HG02970 (cell line): ENCODE data around the gene EFNA5.

Experiments used
- ATAC-seq: cut with Tn5 transposase; IDR thresholded peaks from one replicate; pipeline ENCODE4 v1.9.1; 2021; ENCODE audit warnings: mild to moderate bottlenecking, moderate library complexity, moderate number of reproducible peaks; ENCODE audit not compliant: unreplicated experiment, low FRiP score

EFNA5 gene

DNA sequence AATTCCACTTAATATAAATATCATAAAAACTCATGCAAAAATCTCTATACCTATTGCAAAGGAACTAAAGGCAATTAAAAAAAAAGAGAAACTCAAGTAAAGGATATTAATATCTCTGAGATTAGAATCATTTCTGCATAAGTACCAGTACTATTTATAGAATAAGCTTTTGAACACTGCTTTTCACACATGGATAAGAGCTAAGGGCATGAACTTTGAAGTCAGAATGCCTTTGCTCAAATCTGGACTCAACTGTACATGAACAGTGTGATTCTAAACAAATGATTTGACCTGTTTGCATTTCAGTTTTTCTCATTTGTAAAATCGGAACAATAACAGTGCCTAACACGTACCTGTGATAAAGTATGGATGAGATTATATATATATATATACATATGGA lies 255.9 kb downstream of the EFNA5 start:
- ATAC-seq, result no peak

DNA sequence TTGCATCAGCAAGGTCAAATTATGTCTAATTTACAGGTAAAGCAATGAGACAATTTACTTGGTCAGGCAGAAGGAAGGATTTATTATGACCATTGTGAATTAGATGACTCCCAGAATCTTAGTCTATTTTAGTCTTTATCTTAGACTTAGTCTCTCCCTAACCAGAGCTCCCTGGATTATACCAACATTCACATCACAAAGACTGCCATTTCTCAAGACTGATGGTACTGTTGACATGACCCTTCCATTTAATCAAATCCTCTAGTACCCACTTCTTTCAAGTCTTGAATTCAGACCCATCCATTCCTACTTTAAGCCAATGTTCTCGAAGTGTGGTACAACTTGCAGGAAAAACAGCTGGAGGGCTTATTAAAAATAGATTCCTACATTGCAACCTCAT lies 257.0 kb downstream of the EFNA5 start:
- no peak for ATAC-seq

DNA sequence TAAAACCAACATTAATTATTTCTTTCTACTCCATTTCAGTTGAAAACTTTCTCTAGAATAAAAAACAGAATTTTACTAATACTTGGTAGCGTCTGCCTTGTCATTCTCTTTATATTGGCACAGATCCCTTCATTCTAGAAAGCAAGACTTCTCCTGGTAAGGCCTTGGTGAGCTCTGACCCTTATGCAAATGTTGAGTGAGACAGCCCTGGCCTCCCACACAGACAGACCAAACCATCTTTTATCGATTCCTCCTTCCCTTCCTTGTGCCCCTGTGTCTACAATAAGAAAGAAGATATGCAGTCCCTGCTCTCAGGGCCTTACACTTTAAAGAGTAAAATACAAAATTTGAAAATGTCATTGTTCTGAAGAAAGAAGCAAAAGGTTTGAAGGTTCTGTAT lies 262.2 kb downstream of the EFNA5 start:
- no peak for ATAC-seq

DNA sequence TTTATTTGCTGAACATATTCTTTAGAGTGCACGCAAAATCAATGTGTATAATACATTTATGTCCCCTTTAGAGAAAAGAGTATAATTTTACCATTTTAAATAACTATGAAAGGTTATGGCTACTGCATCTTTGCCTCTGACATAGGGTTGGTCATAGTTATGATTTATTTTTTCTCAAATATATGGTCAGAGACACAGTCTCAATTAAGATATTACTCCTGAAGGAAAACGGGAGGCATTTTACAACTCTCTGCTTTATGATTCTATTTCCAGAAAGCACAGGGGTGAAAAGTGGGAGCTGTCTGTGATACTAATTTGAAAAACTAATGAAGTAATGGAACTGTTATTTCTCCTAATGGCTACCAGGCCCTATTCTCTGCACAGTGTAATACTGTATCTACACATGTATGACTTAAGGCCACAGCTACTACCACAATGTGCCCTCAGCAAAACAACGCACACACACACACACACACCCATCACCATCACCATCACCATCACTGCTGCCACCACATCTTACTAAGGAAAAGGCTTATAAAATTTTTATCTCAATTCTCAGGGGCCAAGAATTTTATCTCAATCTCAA lies 262.9 kb downstream of the EFNA5 start:
- ATAC-seq, result no peak

DNA sequence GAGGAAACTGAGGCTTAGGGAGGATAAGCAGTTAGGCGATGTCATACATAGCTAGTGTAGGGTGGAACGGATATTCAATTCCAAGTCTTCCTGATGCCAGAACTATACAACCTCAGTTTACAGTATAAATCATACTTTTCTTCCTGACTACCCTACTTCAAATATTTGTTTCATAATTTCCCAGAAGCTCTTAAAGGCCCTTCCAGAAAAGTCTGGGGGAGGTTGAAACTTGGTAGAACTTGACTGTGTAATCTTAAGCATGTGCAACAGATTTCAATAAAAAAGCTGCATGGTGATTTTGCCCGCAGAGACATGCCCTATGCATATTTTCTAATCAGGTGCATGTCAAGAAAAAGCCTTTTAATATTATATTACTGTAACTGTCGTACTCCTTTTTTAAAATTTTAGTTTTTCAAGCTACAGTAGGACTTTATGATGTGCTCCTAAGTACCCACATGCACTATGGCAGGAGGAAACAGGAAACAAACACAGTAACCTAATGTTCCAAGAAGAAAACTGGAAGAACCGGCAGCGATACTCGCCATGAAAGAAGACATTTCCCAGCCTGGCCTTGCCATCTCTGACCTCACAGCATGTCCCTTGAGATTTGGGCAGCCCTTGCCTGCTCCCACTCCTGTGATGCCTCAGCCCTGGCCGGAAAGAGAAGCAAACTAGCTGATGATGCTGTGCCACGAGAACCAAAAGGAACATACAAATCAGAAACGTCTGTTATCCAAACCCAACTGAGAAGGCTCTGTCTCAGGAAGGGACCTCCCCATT lies 266.0 kb downstream of the EFNA5 start:
- no peak for ATAC-seq

DNA sequence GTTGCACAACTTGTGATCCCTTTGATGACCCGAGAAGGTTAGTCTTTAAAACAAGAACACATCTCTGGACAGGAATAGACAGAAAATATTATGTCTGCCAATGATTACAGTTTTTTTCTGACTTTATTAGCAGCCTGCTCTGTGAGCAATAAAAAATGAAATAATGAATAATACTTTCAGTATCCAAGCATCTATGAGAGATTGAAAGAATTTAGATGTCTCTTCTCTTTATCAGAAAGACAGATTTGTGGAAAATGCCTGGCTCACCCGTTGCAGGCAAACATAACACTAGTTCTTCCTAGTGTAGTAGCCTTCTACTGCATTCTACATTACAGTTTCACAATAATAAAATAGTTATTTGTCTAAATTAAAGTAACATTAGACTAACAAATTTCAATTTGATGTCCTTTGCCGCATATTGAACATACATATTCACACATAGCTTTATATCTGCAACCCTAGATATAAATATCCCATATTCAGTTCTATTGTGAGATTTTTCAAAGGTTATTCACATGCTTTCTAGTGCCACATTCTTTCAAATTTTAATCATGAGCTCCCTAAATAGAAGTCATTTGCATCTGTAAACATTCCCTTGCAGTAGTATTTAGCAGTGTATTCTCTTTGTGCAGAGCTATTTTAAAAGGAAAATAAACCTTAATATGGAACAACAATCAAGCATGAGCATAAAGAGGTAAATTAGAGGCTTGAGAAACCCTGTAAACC lies 267.3 kb downstream of the EFNA5 start:
- no peak for ATAC-seq

DNA sequence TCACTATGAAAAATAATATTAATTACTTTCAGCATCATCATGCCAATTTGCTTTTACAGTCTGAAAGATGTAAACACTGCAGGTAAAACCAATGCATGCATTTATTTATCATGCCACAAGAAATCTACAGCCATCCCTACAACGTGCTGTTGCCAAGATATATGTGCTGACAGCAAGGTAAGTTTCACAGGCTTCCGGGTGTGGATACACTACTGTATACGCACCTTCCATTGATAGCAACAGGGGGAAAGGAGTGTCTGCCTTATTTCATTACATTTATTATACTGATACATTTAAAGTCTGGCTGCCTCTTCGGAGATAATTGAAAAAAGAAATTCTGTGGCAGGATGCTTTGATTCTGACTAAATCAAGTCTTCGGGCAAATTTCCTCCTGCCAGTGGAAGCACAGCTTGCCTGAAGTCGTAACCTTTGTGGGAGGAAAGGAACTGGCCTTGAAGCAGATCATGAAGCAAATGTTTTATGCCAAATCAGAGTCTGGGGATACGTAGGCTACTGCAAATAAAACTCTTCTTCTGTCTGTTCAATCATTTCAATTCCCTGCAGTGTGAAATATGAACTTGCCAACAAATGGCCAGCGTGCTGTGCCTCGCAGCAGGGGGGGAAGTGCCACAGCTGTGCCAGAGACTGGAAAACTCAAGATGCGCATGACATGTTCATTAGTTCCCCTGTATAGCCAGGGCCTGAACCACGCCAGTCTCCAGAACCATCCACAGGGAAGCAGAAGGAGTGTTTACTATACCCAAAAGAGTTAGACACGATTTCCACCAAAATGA lies 268.1 kb downstream of the EFNA5 start:
- no peak for ATAC-seq

DNA sequence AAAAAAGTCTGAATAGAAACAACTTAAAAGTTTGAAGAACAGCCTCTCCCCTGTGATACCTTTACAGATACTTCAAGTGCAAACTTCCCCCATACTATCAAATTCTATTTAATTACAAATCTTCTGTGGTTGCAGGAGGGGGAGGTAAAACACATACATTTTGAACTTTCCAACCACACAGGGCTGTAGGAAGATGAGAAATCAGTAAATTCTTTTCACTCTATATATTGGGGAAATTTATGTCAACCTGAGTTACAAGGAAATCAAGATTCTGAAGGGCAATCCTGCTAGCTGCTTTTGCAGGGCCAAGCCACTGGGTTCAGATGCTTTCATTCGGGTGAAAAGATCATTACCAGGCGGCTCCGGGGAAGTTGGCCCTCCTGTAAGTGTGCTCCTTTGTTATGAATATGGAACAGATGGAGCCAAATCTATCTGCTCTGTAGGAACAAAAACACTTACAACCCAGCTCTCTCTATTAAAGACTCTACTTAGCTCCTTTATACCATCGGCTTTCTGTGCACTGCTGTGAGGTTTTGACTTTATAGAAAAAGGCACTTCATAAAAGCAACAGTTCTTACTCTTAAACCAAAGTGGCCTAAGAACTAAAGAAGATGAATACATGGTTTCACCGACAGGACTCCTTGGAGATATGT lies 269.1 kb downstream of the EFNA5 start:
- no peak for ATAC-seq

DNA sequence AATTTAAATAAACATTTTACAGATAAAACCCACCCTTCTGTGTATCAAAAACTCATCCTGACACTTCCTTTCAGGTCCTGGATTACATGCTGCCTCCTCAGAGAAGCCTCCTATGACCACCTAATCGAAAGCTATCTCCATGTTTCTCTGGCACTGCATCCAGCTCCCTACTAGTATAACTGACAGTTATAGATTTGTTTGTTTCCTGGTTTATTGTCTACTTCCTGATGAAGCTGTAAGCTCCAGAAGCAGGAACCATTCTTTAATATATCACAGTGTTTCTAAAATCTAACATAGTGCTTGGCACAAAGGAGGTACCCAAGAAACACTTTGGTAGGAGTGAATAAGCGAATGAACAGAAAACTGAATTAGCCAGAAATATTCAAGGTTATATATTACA lies 270.4 kb downstream of the EFNA5 start:
- no peak for ATAC-seq

DNA sequence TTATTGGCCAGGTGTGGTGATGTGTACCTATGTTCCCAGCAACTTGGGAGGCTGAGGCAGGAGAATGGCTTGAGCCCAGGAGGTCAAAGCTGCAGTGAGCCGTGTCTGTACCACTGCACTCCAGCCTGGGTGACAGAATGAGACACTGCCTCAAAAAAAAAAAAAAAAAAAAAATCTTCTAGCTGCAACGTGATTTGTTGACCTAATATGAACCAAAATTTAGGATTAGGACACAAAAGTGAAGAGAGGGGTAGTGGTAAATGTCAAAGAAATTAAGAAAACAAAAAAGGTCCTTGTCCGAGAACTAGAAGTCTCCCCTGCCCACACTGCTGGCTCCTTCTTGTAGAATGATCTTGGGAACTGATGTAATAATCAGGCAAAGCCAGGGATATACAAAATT lies 272.0 kb downstream of the EFNA5 start:
- ATAC-seq, result no peak

DNA sequence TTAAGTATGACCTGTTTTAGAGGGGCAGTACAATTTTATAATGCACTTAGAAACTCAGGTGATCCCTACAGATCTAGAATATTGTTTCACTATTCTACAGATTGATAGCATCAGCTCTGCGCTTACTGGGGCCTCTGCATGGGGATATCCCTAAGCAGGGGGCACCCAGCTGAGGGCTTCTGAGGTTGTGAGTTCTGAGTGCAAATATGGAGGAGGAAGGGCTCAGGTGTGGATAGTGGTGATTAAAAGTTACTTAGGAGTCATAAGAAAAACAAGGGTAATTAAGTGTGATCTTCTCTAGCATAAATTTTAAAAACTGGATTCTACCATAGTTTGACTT lies 274.4 kb downstream of the EFNA5 start:
- ATAC-seq, result peak; percentile 50

DNA sequence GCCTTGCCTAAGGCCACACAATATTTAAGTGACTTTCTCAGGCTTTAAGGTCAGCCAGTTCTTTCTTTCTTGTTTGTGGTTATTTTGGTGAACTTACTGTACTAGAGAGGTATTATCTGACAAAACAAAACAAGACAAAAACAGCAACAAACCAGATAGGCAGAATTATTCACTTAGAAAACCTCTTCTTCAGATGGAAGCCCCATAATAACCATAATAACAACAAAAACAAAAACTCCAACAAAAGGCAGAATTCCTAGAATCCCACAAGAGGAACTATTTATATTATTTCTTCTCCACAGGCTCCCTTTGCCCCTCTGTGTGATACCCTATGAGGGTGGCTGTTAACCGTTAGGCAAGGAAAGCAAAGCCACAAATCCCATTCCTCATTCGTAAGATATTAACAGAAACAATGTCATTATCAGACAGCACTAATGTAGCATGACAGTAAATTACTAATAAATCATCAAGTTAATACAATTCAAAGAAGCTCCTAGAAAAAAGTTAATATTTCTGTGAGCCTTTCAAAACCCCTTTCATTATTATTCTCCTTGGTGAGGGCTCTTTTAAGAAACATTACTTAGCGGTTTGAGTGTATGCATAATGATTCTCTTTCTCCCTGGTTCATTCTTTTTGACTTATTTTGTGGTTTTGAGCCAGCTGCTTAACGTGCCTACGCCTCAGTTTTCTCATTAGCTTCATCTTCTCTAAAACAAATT lies 274.9 kb downstream of the EFNA5 start:
- peak; percentile 88 for ATAC-seq

DNA sequence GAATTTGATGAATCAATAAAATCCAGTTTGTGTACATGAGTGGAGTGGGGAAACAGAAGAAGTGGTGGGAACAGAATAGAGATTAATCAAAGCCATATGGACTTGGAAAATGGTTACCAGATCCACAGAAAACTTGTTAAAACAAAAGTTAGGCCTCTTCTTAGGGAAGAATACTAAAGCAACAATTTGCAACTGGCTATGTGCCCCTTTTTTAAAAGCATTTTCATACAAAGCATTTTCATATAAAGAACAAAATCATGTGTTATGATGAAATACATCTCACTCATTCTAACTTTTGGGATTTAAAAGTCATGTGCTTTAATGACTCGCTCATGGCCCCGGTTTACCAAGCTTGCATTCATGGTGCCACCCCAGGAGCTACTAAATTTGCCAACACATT lies 276.9 kb downstream of the EFNA5 start:
- no peak for ATAC-seq

DNA sequence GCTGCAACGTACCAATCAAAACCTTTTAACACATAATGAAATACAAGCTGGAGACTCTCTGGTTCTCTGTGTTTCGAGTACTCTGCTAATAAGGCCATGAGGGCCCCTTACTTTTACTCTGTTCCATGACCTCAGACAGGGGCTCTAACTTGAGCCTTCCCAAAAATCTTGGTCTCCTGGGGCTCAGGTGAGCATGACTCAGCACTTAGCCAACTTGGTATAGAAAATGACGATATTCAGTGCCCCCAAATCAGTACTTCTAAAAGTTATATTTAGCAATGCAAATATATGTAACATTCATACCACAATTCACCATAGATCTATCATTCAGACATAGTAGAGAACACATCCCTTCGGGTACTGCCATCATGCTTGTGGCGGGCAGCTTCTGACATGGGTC lies 278.9 kb downstream of the EFNA5 start:
- no peak for ATAC-seq

DNA sequence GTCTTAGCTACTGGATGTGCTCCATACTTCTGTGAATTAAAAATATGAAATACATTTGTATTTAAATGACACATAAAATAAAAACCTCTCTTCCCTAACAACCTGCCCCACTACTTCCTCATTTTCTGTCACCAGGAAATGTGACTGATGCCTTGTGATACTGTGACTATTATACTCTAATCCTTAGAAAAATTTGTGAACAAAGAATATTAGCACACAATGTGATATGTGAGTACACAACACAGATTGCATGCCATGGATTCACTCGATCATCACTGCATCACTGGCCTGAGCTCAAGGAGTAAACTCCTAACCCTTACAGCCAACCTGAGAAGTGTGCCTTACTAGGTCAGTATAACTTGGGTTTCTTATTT lies 281.0 kb downstream of the EFNA5 start:
- ATAC-seq, result no peak

DNA sequence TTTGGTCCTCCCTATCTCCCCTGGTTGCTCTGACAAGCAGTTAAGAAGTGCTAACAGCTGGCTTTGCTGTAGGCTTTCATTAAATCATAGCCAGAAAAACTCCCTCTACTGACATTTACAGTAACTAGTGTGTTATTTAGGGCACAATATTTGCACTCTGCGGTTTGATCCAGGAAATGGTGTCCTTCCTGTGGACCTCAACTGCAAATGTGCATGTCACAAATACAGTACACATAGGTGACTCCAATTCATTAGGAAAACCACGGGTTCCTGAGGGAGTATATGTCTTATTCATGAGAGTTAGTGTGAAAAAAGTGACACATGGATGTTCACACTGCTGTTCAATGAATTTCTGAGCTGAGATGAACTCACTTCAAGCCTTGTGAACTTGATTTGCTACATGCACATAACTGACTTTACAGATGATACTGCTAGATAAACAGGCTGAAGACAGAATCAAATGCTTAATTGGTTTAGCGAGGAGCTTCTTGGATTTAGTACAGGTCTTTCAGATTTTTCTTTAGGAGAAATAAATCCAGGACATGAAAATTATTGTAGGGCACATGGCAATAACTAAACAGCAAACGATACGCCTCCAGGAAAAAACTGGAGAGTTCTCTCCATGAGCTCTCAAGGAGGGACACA lies 281.5 kb downstream of the EFNA5 start:
- ATAC-seq, result peak; percentile 84

DNA sequence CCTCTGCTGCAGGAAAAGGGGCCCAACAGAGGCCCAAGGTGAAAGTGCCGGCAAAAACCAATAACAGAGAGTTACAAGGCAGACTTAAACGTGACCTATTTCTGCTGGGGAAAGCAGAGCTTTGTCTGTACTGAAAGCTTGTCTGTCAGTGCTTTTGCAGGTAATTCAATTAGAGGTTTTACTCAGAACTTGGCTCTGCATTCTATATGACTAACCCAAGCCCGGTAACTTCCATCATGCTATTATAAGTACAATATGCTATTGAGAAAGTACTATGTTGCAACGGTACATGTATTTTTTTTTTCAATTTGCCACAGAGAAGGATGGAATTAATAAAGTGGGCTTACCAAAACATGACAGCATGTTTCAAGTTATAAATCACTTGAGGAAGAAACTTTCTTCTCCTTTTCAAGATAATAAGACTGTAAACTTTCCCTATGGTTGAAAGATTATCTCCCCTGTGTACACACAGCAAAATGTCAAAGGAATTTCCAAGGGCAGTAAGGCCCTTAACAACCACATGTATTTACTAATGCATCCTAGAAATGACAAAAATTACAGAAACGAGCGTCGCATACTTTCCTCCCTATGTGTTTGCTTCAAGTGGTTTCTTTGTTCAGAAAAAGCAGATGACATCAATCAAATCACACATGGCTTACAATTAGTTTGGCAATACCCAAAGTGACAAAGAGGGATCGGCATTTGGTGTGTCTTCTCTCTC lies 282.4 kb downstream of the EFNA5 start:
- ATAC-seq, result peak; percentile 14

DNA sequence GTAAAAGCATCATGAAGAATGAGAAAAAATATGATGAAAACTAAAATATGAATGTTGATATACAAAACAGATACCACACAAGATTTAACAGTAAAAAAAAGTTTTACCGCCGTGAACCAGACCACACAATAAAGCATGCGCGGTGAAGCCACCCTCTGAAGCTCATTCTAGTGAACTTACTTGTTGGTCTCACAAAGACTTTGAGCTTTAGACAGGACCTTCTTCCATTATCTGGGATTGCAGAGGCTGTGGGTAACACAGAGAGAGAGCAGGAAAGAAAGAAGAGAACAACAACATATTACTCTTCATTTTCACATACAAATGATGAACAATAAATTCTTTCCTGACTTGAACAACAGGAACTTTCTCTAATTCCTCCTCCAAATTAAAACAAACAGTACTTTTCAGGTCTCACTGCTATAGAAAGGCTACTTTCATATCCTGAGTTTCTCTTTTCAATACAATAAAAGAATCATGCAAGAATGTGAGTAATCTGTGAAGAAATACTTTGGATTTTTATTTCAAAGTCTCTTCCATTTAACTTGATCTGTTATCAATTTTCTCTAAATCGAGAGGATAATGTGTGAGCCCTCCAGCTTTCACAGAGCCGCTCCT lies 283.1 kb downstream of the EFNA5 start:
- no peak for ATAC-seq
